NCI-H1105 treated with DMSO at 0.1 percent for 48 hours (cell line): ENCODE measurements around the gene RBBP8NL.

ENCODE experiments used
- DNase-seq: peaks from one replicate; lab custom pipeline; 2025; lab: John Stamatoyannopoulos, UW

RBBP8NL gene

DNA sequence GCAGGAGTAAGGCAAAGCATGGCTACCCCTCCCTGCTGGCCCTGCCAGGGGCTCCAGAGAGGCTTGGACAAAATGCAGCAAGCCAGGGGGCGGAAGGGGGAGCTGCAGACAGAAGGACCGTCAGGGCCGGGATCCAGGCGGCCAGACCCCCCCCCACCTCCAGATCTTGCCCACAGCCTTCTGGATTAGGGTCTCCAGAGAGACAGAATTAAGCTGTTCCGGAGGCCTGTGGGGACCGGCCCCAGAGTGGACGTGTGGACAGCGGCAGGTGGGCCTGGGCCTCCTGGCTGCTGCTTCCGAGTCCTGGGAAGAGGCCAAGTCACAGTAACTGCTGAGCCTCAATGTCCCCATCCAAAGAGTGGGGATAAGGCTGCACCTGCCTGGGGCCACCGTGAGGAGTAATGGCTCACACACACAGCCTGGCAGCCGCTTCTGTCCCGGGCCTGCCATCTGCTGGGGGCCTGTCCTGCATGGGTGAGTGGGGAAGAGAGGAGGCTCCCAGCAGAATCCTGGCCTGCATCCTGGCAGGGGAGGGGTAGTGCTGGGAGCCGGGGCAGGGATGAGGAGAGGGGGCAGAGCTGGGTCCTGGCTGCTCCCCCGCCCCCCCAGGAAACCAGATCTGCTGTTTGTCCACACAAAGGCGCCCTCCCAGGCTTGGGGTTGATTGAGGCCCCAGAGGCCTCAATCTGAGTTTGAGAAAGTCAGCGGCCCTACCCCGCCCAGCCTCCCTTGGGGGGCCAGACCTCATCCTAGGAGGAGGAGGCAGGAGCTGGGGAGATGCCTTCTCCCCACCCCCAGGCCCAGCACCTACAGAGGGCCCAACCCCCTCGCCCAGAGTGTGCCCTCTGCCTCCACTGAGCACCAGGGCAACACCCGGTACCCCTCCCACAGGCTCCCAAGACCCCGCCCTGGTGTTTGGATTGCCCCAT is 64.1 kb downstream of the RBBP8NL start:
- DNase-seq = no peak

DNA sequence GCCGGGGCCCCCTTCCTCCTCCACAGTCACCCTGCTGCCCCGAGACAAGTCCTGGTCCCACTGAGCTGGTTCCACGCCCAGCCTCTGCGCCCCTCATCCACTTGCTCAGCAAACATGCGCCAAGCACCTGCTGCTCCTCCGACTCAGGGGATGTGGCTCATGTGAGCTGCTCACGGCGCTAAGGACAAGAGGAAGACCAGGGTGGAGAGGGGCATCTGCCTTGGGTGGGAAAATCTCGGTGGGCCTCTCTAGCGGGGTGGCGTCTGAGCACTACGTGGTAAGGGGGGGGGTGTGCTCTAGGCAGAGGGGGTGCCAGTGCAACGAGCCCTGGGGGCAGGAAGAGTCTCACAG is 64.8 kb downstream of the RBBP8NL start:
- no peak for DNase-seq

DNA sequence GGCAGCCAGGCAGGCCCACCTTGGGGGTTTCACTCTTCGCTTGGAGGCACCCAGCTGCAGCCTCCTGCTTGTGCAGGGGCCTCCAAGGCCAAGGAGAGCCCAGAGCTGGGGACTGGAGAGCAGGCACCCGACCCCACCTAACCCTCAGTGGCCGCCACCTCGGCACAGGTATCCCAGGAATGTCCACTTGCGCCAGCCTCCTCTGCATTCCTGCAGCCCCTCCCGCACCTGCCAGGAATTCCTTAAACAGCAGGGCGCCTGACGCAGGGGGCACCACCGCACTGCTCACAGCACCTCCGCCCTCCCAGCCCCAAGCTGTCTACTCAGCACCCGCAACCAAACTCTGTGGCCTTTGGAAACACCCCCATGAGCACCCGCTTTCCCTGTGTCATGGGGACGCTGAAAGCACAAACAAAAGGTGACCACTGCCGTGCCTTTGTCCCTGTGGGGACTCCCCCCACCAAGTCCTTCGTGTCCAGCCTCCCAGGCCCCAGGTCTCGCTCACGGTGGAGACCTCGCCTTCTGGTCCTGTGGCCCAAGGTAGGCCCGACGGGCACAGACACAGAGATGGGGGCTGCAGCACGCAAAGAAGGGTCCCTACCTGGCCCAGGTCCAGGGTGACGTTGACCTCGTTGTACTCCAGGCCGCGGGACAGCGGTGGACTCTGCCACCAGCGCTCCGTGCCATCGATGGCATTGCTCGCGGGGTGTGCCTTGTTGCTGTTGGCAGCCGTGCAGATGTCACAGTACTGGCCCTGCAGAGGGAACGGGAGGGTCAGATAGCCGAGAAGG is 65.3 kb downstream of the RBBP8NL start:
- DNase-seq = no peak

DNA sequence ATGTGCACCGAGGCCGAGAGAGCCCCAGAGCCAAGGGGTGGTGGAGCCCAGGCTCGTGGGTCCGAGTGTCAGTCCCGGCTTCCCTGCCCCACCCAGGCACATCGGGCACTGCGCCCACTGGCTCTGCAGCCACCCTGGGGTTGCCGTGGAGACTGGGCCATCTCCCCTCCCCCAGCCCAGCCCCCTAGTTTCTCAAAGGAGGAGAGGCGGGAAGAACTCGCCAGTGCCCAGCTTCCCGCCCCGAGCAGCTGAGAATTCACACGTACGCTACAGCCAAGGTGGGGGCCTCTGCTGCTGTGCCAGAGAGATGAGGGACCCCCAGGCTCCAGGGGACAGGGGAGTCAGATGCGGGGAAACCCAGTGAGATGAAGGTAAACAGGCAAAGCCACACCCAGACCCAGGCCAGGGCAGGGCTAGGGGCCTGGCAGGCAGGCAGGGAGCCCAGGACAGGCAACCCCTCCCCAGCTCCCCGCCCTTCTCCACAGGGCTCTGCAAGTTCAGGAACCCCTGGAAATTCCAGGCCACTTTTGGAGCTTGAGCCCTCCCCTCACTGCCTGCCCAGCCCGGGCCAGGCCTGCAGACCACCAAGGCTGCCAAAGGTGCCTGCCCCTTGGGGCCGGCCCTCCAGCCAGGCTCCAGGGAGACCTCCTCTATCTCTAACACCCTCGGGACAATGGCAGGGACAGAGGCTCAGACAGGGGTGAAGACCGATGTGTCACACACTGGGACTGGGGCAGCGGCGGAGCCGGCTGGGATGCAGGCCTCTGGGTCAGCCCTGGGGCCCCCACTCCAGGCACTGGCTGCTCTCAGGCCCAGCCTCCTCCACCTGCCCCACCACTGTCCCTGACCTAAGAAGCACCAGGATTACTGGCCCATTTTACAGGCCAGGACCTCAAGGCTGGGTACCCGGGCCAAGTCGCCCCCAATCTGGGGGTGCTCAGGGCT is 66.2 kb downstream of the RBBP8NL start:
- DNase-seq = no peak
